RWPE1 (cell line): ENCODE results near the gene HNRNPF.
"Not testable (repeated sequence)": the region's sequence is repeated elsewhere in the genome, so short reads cannot be mapped to it uniquely, and the experiment has no call there.

Experiments used
- CTCF ChIA-PET: fragments of 350-600 bp; sonication (Branson Sonifier 250); formaldehyde crosslinking; extraction: SDS; loops from one replicate; lab custom pipeline; 2021; lab: Yijun Ruan, JAX
- POLR2A ChIA-PET: fragments of 400-600 bp; formaldehyde crosslinking; extraction: SDS; loops from one replicate; lab custom pipeline; 2020; ENCODE audit warnings: antibody characterized with exemption; ENCODE audit not compliant: low non-redundant PET; lab: Yijun Ruan, JAX
- DNase-seq: peaks from one replicate; pipeline ENCODE4 v3.0.0; 2012; ENCODE audit warnings: low spot score
- H3K27ac ChIP-seq: fragments of 450-650 bp; 2 replicates; pipeline ENCODE4 v1.5.1; 2017
- TF ChIP-seq, protein P1 (sequence below): fragments of 450-650 bp; conservative IDR thresholded peaks from 2 replicates; pipeline ENCODE4 v1.5.1; 2017; ENCODE audit warnings: low read depth, mild to moderate bottlenecking

HNRNPF gene

GRCh38 chr10:43340101-43340500 is 68.9 kb downstream of the HNRNPF start:
- TF ChIP-seq, protein P1, sequence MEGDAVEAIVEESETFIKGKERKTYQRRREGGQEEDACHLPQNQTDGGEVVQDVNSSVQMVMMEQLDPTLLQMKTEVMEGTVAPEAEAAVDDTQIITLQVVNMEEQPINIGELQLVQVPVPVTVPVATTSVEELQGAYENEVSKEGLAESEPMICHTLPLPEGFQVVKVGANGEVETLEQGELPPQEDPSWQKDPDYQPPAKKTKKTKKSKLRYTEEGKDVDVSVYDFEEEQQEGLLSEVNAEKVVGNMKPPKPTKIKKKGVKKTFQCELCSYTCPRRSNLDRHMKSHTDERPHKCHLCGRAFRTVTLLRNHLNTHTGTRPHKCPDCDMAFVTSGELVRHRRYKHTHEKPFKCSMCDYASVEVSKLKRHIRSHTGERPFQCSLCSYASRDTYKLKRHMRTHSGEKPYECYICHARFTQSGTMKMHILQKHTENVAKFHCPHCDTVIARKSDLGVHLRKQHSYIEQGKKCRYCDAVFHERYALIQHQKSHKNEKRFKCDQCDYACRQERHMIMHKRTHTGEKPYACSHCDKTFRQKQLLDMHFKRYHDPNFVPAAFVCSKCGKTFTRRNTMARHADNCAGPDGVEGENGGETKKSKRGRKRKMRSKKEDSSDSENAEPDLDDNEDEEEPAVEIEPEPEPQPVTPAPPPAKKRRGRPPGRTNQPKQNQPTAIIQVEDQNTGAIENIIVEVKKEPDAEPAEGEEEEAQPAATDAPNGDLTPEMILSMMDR = no peak
- CTCF ChIA-PET = interaction anchor here (1.4 kb wide), 1 partner anchor 47 kb away, joined by 4 read pairs; no protein-coding TSS in a partner anchor
- POLR2A ChIA-PET = no interaction called here

DNA sequence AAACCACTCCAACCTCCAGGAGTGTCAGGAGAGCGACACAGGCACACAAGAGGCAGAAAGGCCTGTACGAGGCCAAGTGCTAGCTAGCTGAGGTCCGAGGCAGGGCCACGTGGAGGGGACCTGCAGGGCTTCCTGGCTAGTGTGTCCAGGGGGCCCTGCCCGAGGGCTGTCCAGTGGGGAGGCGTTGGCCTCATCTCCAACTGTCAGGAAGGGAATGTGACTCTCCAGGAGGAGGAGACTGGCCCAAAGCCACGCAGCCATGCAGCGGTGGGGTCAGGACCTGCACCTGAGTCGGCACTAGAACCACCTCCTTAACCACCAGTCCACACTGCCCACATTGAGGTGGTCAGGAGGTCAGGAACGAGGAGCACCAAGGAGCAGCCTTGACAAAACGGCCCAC is 69.8 kb downstream of the HNRNPF start:
- DNase-seq = no peak
- CTCF ChIA-PET = no interaction called here
- no peak overlapping the region for H3K27ac ChIP-seq
- POLR2A ChIA-PET = no interaction called here
- TF ChIP-seq, protein P1 = no peak

More at GRCh38 chr10:43340101-43340500, 68.9 kb downstream of the HNRNPF start:
- no peak for DNase-seq
- H3K27ac ChIP-seq = no peak overlapping the region

GRCh38 chr10:43338117-43338516 is 70.9 kb downstream of the HNRNPF start:
- DNase-seq = no peak
- ChIA-PET CTCF (no interaction called here), POLR2A (no interaction called here)
- TF ChIP-seq, protein P1 = no peak
- H3K27ac ChIP-seq = no peak overlapping the region

DNA sequence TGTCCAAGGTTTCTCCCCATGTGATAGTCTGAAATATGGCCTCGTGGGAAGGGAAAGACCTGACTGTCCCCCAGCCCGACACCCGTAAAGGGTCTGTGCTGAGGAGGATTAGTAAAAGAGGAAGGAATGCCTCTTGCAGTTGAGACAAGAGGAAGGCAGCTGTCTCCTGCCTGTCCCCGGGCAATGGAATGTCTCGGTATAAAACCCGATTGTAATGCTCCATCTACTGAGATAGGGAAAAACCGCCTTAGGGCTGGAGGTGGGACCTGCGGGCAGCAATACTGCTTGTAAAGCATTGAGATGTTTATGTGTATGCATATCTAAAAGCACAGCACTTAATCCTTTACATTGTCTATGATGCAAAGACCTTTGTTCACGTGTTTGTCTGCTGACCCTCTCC is 71.5 kb downstream of the HNRNPF start:
- POLR2A ChIA-PET, CTCF ChIA-PET, DNase-seq, H3K27ac ChIP-seq: not testable (repeated sequence)

GRCh38 chr10:43336641-43337318 is 72.2 kb downstream of the HNRNPF start:
- TF ChIP-seq, protein P1 = no peak
- no peak overlapping the region for H3K27ac ChIP-seq
- no peak for DNase-seq
- CTCF ChIA-PET = no interaction called here
- POLR2A ChIA-PET = no interaction called here

GRCh38 chr10:43336061-43336460 is 72.9 kb downstream of the HNRNPF start:
- POLR2A ChIA-PET = no interaction called here

More at GRCh38 chr10:43336061-43336460, 72.9 kb downstream of the HNRNPF start:
- CTCF ChIA-PET = no interaction called here
- H3K27ac ChIP-seq = no peak overlapping the region
- DNase-seq = no peak
- TF ChIP-seq, protein P1 = no peak
